22Rv1 (cell line): ENCODE data around the gene SFXN3.

Experiments
- H3K27ac ChIP-seq: fragments of 450-650 bp; 2 replicates; pipeline ENCODE4 v1.5.1; 2017
- CTCF ChIP-seq: fragments of 450-650 bp; IDR thresholded peaks from 2 replicates; pipeline ENCODE4 v1.5.1; 2017; ENCODE audit warnings: mild to moderate bottlenecking
- ZFX ChIP-seq: fragments of 450-650 bp; IDR thresholded peaks from 2 replicates; pipeline ENCODE4 v1.6.1; 2017; ENCODE audit warnings: antibody characterized with exemption, borderline replicate concordance

SFXN3 gene

GRCh38 chr10:101032637-101033224, 1.7 kb downstream of the SFXN3 start:
- TF ChIP-seq CTCF (no peak), ZFX (no peak)
- H3K27ac ChIP-seq, result peak overlapping the region; percentile 90

- H3K27ac ChIP-seq, result peak overlapping the region; percentile 90
- TF ChIP-seq ZFX (no peak), CTCF (no peak)
Measured at GRCh38 chr10:101033276-101033675, 2.2 kb downstream of the SFXN3 start.

- peak overlapping the region; percentile 90; the same call in 1 of the 2 replicates for H3K27ac ChIP-seq
Measured at GRCh38 chr10:101034404-101034803, 3.4 kb downstream of the SFXN3 start.

GRCh38 chr10:101035314-101035713, 4.3 kb downstream of the SFXN3 start:
- TF ChIP-seq ZFX (no peak), CTCF (no peak)
- H3K27ac ChIP-seq, result no peak overlapping the region

- no peak overlapping the region for H3K27ac ChIP-seq
- no peak for TF ChIP-seq CTCF
- TF ChIP-seq ZFX, result no peak
Measured at GRCh38 chr10:101035916-101036702, 5.1 kb downstream of the SFXN3 start.

GRCh38 chr10:101036726-101037125, 5.7 kb downstream of the SFXN3 start:
- H3K27ac ChIP-seq, result no peak overlapping the region

GRCh38 chr10:101038484-101038883, 7.5 kb downstream of the SFXN3 start:
- peak overlapping the region; percentile 99; the same call in 1 of the 2 replicates for H3K27ac ChIP-seq
- TF ChIP-seq ZFX (no peak), CTCF (no peak)

More at GRCh38 chr10:101036726-101037125, 5.7 kb downstream of the SFXN3 start:
- TF ChIP-seq ZFX (no peak), CTCF (no peak)
